ENCODE measurements around the gene METAP1D. TPM values are rescaled to one million over a fixed set of nuclear protein-coding genes. Genes with fewer than 3 reads are reported as not detected.

Gene METAP1D
- total RNA-seq, 2 donors from 2014 or later: 4.1 to 4.8 TPM

DNA sequence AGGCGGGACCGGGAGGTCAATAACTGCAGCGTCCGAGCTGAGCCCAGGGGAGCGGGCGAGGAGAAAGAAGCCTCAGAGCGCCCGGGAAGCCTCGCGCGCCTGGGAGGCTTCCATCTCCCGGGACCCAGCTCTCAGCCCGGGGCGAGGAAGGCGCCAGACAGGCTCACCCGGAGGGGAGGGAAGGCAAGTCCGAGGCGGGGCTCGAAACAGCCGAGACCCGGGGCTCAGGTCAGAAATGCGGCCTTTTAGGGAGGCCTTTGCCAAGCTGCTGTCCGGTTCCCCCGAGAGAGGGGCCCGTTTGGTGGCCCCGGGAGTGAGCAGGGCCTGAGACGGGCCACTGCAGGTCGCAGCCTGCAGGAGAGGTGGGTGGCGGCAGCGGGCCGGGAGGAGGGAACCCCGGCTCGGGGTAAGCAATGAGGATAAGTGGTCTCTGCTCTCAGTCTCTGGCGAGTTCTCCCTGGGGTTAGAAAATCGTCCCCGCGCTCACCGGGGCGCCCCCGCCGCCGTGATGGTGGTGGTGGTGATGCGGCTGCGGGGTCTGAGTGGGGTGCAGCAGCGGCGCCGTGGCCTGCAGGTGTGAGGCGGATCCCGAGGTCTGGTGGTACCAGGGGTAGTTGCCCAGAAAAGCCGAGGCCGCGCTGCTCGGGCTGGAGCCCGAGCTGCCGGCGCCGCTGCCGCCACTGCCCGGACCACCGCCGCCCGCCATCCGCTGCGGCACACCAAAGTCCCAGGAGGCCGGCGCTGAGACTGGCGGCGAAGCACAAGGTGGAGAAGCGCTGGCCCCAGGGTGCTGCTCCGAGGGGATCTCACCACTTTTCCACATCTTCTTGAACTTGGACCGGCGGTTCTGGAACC lies 100.6 kb downstream of the METAP1D start:
- H3K27ac Mint-ChIP-seq: no peak overlapping the region

DNA sequence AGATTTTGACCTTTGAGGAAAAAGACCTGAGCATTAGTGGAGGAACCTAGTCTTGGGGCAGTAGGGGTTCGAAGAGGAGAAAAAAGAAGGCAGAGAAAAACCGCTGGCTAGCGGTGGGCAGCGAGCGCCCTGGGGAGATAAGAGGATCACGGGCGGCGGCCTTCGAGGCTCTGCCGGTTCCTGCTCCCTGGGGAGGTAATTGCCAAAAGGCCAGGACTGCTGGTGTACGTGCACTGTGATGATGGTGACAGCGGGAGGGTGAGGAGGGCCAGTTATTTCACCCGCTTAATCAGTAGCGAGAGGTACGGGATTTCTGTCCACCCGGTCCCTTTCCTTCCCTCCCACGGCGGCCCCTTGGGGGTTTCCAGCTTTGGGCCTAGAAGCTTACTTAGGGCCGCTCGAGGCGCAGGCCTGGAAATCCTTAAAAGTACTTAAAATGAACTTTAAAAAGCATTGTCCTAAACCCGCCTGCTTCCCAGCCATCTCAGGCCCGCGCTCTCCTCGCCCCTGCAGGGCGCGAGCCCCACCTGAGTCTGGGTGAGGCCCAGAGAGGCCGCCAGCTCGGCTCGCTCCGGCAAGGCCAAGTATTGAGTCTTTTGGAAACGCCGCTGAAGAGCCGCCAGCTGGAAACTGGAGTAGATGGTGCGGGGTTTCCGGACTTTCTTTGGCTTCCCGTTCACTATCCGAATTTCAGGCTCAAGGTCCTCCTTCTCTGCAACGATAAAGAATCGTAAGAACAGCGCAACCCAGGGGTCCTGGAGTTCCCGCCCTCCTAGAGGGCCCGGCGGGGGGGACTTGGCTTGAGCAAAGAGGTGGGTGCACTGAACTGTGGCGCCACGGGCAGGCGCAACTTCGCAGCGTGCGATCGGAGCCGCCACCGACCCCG lies 101.4 kb downstream of the METAP1D start:
- Mint-ChIP-seq H3K27ac (no peak overlapping the region), H3K36me3 (ENCODE audit: low read depth) (no peaks in the 10 kb centered on the region), H3K4me1 (peaks cover 27% of the 10 kb centered on the region), H3K4me3 (peak overlapping the region; percentile 76), H3K9me3 (no peaks in the 10 kb centered on the region), H3K27me3 (peaks cover 59% of the 10 kb centered on the region)
- no peak for ATAC-seq (replicated peaks)

More for the DNA sequence above, 100.6 kb downstream of the METAP1D start:
- Mint-ChIP-seq H3K27me3 (peaks cover 61% of the 10 kb centered on the region), H3K9me3 (no peaks in the 10 kb centered on the region), H3K4me3 (peak overlapping the region; percentile 76), H3K36me3 (ENCODE audit: low read depth) (no peaks in the 10 kb centered on the region), H3K4me1 (peaks cover 31% of the 10 kb centered on the region)
- no peak for ATAC-seq (replicated peaks)

DNA sequence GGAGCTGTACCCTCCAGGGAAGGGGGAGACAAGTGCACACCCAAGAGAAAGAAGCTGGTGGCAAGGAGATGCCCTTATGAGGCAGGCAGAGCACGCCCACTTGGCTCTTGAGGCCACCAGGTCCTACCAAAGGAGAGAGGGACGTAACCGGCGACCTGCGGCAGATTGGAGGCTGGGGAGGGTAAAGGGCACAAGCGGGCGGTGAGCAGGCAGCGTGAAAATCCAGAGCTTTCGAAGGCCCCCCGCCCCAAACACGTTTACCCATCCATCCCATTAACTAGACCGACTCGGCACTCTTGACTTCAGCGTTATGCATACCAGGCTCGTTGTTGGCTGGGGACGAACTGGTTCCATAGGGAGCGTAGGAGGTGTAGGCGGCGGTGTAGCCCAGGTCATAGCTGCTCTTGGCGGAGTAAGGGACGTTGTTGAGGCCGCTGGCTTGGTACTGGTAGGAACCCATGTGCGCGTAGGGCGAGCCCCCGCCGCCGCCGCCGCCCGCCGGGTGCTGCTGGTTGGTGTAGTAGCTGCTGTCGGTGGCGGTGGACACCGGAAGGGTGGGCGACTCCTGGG lies 102.2 kb downstream of the METAP1D start:
- Mint-ChIP-seq H3K9me3 (no peaks in the 10 kb centered on the region), H3K27me3 (peaks cover 54% of the 10 kb centered on the region), H3K4me1 (peaks cover 22% of the 10 kb centered on the region), H3K36me3 (ENCODE audit: low read depth) (no peaks in the 10 kb centered on the region), H3K27ac (no peak overlapping the region), H3K4me3 (peak overlapping the region; percentile 76)
- ATAC-seq (replicated peaks): peak; percentile 8

DNA sequence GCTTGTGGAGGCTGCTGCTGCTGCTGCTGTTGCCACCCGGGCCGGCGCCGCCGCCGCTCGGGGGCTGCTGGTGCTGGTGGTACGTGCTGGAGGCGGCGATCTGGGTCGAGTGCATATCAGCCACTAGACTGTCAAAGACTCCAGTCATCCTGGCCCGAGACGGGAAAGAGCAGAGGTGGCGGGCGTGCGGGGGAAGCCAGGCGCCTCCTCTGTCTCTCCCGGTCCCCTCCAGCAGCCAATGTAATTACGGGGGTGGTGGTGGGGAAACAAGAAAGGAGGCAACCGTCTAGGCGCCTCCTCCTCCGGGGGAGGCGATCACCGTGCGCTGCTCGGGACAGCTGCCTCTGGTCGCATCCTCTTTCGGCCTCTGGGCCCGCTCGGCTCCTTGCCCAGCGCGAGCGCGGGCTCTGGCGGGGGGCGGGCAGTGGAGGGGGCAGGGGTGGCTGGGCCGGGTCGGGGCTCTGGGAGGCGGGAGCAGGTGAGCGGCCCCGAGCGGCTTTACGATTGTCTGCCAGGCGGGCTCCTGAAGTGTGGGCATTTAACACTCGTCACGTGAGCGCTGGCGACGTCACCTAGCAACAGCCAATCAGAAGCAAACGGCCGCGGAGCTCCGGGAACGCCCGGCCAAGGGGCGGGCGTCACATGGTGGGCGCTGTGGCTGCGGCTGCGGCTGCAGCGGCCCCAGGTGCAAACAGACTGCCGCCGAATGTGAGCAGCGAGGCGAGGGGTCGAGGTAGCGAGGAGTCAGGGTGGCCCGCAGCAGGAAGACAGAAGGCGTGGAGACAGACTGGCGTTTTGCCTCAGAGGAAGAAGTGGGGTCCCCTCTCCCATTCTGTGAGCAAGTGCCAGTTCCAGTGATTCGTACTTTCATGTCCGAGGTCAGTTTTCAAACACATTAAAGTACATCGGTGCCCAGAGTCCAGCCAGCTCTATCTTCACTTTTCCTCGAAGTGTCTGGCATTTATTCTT lies 102.9 kb downstream of the METAP1D start, which contains the start of gene DLX2:
TSS of gene DLX2 (minus strand) at position 510 of the 969 bp plus-strand sequence. CDS start at position 148, 362 bp downstream.
- peak within 1 kb of the TSS; percentile 5 for H3K27ac Mint-ChIP-seq
- H3K9me3 Mint-ChIP-seq: no peaks in the 10 kb centered on the region
- H3K4me1 Mint-ChIP-seq: peaks cover 22% of the 10 kb centered on the region
- H3K4me3 Mint-ChIP-seq: peak within 1 kb of the TSS; percentile 76
- H3K36me3 Mint-ChIP-seq (ENCODE audit: low read depth): peaks cover 3% of the 10 kb centered on the region
- H3K27me3 Mint-ChIP-seq: peaks cover 49% of the 10 kb centered on the region
- ATAC-seq (replicated peaks): peak; percentile 59

DNA sequence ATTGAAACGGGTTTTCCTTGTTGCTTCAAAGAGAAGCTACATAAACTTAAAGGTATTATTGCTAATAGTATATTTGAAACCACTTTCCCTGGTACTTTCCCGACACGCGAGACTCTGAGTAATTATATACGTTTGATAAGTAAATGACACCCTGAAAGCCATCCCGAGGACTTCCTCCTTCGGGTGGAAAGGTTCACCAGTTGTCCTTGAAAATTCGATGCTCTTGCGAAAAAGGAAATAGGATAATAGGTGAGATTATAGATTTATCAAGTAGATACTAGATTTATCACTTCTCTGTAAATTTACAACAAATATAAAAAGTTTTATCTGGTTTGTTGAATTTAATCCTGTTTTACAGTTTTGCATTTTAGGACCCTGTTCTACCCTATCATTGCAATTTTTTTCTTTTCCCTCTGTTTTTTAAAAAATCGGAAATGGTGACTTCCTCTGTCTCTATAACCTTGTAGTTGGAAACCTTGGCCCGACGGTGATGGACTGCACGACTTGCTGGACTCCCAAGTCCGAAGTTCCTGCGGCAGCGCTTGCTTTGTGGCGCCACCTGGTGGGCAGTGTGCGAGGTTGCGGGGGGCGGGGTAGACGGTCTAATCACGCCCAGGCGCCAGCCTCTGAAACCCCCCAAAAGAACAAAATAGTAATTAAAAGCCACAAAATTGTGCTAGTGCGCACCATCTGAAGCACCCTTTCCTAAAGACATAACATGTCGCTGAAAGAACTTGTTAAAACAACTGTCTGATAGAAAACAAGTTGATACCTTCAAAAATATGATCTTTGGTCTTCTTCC lies 103.9 kb downstream of the METAP1D start:
- Mint-ChIP-seq H3K4me3 (peak overlapping the region; percentile 76), H3K27ac (peak overlapping the region; percentile 5), H3K36me3 (ENCODE audit: low read depth) (peaks cover 6% of the 10 kb centered on the region), H3K9me3 (no peaks in the 10 kb centered on the region), H3K4me1 (peaks cover 18% of the 10 kb centered on the region), H3K27me3 (peaks cover 53% of the 10 kb centered on the region)
- peak; percentile 39 for ATAC-seq (replicated peaks)

DNA sequence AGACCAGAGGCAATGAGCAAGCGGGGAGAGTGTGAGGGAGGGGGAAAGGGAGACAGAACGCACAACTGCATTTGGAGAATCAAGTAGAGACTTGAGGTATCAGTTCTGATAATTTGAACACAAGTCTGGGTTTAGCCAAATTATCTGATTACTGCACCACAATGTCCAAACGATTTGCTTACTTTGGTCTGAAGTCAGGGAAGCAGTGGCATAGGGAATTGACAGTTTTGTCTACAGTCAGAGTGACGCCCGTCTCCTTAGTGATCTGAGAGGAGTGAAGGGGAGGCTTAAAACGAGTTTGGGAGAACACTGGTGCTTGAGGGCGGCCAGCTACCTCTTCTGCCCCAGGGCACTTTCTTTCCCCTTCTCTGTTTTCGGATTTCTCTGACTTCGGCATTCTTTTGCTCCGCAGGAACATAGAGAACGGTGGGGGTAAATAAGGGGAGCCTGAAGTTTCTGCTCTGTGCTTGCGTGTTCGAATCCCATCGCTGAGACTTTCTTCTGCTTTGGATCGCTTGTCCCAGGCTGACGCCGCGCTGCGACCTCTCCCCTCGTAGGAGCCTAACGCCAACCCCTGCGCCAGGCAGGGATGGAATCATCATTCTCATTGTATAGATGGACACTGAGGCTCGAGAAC lies 105.8 kb downstream of the METAP1D start:
- peaks cover 61% of the 10 kb centered on the region for H3K27me3 Mint-ChIP-seq
- H3K4me1 Mint-ChIP-seq: peaks cover 16% of the 10 kb centered on the region
- H3K27ac Mint-ChIP-seq: no peak overlapping the region
- peaks cover 6% of the 10 kb centered on the region for H3K36me3 Mint-ChIP-seq (ENCODE audit: low read depth)
- peak overlapping the region; percentile 26 for H3K4me3 Mint-ChIP-seq
- ATAC-seq (replicated peaks): no peak
- H3K9me3 Mint-ChIP-seq: no peaks in the 10 kb centered on the region

DNA sequence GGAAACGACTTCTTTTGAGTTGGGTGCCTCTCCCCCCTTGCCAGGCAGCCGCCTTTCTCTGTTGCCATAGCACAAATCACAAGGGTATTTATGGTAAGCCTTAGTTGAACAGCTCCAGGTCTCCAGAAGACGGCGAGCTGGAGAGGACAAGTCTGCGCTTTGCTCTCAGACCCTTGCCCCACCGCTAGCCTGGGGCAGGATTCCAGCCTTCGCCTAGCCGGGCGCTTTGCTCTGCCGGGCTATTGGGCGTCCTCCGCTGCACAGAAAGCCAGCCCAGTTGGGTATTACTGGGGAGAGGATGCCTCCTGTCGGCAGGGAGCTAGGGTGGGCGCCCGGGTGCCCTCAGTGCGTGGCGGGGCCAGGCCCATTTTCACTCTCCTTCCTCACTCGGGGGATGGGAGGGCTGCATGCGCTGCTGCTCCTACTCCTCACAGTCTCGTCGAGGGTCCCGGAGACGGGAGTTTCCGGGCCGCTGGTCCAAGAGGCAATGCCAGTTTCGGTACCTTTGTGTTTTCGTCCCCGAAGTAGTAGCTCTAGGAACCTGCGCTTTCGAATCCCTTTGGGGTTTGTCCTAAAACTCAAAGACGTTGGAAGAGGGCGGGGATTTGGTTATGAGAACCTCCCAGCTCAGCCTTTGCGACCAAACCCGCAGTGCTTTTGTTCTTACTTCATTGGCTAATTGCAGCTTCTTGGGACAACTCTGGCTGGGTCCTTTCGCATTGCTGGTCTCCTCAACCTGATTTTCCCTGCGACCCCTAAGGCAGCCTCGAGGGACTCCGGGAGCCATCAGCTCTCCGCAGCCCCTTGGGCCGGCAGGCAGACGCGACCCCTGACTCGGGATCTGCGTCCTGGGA lies 106.6 kb downstream of the METAP1D start:
- Mint-ChIP-seq H3K27me3 (peaks cover 60% of the 10 kb centered on the region), H3K4me3 (peak overlapping the region; percentile 26), H3K36me3 (ENCODE audit: low read depth) (peaks cover 6% of the 10 kb centered on the region), H3K4me1 (peaks cover 16% of the 10 kb centered on the region), H3K27ac (no peak overlapping the region), H3K9me3 (no peaks in the 10 kb centered on the region)
- peak; percentile 20 for ATAC-seq (replicated peaks)

DNA sequence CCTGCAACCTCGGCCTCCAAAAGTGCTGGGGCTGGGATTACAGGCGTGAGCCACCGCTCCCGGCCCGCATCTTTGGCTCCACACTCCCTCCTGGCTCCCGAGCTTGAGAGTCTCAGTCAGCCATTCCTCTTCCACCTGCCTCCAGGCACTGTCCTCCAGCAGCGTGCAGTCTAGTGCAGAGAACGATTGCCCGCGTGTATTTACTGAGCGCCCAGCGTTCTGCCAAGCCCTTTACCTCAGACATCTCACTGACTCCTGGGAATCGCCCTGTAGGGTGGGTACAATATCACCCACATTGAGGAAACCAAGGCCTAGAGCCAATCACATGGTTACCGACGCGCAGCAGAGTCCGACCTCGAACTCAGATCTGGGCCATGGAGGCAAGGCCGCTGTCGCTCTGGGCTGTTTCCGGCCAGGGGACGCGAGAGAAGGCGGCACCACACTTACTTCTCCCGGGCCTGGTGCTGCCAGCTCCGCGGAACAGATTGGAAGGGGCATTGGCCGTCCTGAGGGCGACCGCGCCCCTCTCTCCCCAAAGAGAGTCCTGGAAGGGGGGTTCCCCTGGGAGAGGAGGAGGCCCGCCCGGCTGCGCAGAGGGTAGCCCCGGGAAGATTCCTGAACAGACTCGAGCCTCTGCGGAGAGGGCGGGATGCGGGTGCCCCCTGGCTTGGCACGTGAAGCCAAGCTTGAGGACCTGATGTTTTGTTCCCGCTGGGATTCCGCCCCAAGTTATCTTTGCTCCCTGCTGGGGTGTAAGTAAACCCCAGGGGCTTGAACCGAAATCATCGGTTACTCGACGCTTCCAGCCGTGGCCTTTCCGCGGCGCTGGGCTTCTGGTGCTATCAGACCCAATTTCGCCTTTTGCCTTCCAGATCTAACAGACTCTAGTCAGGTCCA lies 108.2 kb downstream of the METAP1D start:
- no peak overlapping the region for H3K4me3 Mint-ChIP-seq
- peaks cover 49% of the 10 kb centered on the region for H3K27me3 Mint-ChIP-seq
- no peak overlapping the region for H3K27ac Mint-ChIP-seq
- H3K36me3 Mint-ChIP-seq (ENCODE audit: low read depth): peaks cover 6% of the 10 kb centered on the region
- H3K4me1 Mint-ChIP-seq: peaks cover 8% of the 10 kb centered on the region
- ATAC-seq (replicated peaks): no peak
- no peaks in the 10 kb centered on the region for H3K9me3 Mint-ChIP-seq

DNA sequence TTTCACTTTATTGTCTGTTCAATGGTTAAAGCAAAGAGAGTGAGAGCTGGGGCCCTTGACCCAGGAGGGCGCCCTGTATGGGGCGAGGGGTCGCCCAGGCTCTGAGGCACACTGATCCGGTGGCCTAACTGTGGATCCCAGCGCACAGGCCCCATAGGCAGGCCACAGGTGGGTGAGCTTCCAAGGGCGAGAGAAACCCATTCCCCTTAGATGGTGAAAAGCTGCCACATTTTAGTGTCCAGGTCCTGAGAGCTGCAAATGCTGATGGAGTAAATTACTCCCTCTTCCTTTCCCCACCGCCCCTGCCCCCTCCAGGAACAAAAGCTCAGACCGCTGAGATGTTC lies 108.8 kb downstream of the METAP1D start:
- peaks cover 6% of the 10 kb centered on the region for H3K36me3 Mint-ChIP-seq (ENCODE audit: low read depth)
- no peak overlapping the region for H3K4me3 Mint-ChIP-seq
- H3K9me3 Mint-ChIP-seq: no peaks in the 10 kb centered on the region
- no peak for ATAC-seq (replicated peaks)
- peaks cover 5% of the 10 kb centered on the region for H3K4me1 Mint-ChIP-seq
- no peak overlapping the region for H3K27ac Mint-ChIP-seq
- peaks cover 49% of the 10 kb centered on the region for H3K27me3 Mint-ChIP-seq

DNA sequence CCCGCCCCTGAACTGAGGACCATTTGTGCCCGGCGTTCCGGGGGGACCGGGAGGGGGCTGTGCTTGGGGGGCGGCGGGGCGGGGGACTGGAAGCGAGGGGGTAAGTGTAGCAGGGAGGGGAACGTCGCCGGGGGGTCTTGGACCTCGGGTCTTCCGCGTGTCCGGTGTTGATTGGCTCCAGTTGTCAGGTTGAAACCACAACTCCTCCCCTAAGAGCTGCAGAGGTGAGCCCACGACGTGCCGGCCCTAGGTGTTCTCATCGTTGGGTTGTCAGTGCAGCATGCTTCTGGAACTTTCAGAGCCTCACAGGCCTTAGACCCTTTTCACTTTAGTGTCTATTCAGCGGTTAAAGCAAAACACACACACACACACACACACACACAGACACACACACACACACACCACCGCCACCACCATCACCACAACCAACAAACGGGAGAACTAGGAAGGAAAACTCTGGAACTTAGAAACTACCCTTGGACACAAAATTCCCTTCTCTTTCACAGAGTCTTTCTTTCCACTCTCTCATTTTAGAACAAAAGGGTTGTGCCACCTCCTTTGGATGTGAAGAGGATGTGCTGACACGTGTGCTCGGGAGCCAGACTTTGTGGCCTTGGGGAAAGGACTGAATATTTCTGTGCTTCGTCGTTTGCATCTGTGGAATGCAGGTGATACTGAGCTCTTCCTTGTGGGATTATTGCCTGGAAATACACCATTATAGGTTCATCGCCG lies 109.7 kb downstream of the METAP1D start:
- Mint-ChIP-seq H3K27ac (no peak overlapping the region), H3K4me1 (no peaks in the 10 kb centered on the region), H3K36me3 (ENCODE audit: low read depth) (peaks cover 6% of the 10 kb centered on the region), H3K4me3 (no peak overlapping the region), H3K27me3 (peaks cover 45% of the 10 kb centered on the region), H3K9me3 (no peaks in the 10 kb centered on the region)
- no peak for ATAC-seq (replicated peaks)

Measured in activated T-helper 17 cell treated with anti-CD3 and anti-CD28 coated beads, Interleukin-2, amount 50 U/mL, for 72 hours (primary cell).